Thyroid gland (tissue), 4 donors: ENCODE data around the gene LRP1.

Source experiments
- CTCF ChIP-seq, 6 experiments: fragments of 200-600 bp in 3 of 6; fragments of 450-650 bp in 3 of 6; sonication (generic) in 3 of 6; IDR thresholded peaks; one replicate each; pipeline ENCODE4 v1.5.1; 2016 to 2019; ENCODE audit warnings: antibody characterized with exemption in 6 of 6, mild to moderate bottlenecking in 2 of 6, inconsistent platforms in 1 of 6, moderate library complexity in 1 of 6
- POLR2A ChIP-seq, 2 donors: fragments of 450-650 bp; IDR thresholded peaks; one replicate each; pipeline ENCODE4 v1.6.1; 2017; ENCODE audit warnings: antibody characterized with exemption in 2 of 2, mild to moderate bottlenecking in 2 of 2, moderate library complexity in 1 of 2

GRCh38 chr12:57255916-57256315, 127.6 kb downstream of the LRP1 start:
- TF ChIP-seq POLR2A (IDR thresholded peaks at IDR 0.05), result no peak
- TF ChIP-seq CTCF (IDR thresholded peaks at IDR 0.05), result no peak
